HT-29 (cell line): ENCODE results near the gene SERPINA12. TPM values are rescaled to one million over a fixed set of nuclear protein-coding genes. Genes with fewer than 3 reads are reported as not detected.

ENCODE experiments used
- DNase-seq: peaks from one replicate; pipeline ENCODE4 v3.0.0-alpha.2; 2015; ENCODE audit warnings: low spot score
- total RNA-seq: library from RNA; depleted of rRNA; stranded (reverse); fragments of >200 nt; shearing (Covaris generic); gene quantifications from 2 replicates; pipeline ENCODE4 v1.2.3, GENCODE V29; 2014

The SERPINA12 gene
- total RNA-seq, 1 experiment from 2014 or later: not detected

DNA sequence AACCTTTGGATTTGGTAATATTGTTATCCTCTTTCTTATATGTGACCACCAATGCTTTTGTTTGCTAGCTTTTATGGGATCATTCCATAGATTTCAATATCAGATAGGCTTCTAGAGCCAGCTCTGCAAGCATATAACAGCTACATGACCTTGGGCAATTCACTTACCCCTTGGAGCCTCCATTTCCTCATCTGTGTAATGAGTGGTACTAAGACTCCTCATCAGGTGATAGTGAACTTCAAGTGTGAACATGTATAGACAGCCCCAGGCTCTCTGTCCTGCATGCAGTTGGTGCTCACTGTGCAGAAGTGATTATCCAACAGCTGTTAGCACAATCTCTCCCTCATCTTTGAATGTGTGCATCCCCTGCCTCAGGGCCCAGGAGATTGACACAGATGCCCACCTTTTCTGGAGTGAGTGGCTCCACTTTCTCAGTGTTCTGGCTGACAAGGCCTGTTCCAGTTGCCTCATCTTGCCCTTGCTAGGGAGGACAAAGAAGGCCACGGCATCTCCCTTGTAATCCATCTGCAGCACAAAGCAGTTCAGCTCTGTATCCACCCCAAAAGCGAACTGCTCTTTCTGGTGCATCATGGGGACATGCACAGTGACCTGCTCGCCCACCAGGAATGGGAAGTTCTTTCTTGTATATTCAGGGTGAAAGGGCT is 42.4 kb downstream of the SERPINA12 start:
- no peak for DNase-seq

DNA sequence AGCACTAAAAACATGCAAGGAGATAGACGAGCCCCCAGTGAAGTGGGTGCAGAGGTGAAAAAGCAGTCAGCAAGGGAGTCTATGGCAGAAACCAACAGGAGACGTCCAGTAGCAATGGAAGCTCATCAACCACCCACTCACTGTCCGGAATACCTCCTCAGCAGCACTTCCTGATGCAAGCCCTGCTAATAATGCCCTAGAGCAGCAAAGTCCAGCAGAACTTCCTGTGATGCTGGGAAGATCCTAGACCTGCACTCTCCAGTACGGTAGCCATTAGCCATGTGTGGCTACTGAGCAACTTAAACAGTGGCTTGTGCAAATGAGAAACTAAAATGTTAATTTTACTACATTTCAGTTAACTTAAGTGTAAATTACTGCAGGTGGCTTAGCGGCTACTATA is 44.2 kb downstream of the SERPINA12 start:
- no peak for DNase-seq

DNA sequence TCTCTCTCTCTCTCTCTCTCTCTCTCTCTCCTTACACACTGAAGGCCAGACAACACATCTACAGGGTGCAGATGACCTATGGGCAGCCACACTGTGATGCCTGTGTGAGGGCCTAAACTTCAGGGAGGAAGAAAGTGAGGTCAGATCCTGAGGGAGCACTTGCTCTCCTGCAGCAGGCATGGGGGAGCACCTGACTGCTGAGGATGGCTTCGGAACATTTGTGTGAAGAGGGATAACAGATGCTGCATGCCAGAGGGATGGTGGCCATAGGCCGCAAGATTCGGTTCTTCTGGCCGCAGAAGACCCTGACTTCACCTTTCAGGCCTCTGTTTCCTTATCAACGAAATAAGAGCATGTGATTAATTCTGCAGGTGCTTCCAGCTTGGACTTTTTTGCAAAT is 45.0 kb downstream of the SERPINA12 start:
- no peak for DNase-seq

DNA sequence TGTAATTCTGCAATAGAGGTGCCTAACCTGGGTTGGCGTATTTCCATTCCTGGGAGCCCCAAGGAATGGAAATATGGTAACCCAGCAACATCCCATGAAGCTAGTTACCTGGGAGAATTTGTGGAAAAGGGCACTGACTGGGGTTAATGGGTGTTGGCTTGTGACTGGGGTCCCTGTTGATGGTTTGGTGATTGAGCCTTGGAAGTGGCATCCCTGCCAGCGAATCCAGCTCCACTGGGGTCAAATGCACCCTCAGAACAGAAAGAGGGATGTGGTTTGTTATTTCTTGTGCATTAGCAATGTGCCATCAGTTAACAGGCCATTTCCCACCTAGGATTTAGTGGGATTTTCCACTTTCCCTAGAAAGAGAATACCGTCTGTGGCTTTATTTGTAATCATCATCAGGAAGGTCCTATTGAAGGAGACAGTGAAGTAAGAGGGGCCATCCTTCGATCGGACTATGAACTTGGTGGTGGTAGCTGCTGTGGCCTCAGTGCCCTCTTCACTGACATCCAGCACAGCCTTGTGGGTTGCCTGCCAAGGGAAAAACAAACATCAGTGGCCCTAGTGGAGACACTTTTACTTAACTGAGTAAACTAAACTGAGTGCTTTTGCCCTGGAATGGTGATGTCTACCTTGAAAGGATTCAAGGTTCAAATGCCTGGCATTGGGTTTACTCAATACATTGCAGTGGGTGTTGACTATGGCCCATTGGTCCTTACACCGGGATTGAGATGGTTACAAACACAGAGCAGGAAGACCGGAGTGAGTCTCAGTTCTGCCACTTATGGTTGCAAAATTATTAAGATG is 46.3 kb downstream of the SERPINA12 start:
- DNase-seq: no peak

DNA sequence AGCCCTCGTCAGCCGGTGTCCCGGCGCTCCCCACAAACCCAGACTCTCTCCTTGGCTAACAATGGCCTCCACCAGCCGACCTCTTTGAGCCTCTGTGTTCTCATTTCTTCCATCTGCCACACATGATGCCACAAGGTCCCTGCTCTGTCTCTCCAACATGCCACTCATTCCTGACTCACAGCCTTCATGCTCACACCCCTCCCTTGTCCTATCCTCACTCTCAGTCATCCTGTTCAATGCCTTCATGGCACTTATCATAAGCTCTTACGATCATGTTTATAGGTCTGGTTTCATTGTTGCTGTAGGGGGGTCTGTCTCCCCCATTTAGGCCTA is 47.1 kb downstream of the SERPINA12 start:
- no peak for DNase-seq

DNA sequence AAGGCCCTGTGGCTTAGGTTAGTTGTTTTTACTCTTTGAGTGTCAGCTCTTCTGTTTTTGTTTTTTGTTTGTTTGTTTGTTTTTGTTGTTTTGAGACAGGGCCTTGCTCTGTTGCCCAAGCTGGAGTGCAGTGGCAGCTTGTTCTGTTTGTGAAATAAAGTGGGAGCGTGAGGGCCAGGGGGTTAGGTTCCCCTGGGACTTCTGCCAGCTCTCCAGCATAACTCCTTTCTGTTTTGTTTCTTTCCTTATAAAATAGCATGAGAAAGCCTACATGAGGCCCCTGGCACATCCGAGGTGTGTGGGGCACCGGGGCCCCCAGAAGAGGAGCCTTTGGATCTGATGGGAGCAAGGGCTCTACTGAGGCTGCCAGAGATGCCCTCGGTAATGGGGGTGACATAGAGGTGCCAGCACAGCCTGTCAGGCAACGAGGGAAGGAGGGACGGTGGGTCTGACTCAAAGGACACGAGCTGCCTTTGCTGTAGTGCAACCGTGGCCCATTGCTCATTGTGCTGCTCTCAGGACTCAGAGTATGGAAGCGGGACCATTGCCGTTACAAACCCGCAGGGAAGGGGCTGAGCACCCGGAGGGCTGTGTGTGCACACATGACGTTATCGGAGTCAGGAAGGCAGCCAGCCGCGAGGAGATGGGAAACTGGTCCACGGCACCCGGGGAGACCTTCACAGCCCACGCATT is 47.6 kb downstream of the SERPINA12 start:
- no peak for DNase-seq

DNA sequence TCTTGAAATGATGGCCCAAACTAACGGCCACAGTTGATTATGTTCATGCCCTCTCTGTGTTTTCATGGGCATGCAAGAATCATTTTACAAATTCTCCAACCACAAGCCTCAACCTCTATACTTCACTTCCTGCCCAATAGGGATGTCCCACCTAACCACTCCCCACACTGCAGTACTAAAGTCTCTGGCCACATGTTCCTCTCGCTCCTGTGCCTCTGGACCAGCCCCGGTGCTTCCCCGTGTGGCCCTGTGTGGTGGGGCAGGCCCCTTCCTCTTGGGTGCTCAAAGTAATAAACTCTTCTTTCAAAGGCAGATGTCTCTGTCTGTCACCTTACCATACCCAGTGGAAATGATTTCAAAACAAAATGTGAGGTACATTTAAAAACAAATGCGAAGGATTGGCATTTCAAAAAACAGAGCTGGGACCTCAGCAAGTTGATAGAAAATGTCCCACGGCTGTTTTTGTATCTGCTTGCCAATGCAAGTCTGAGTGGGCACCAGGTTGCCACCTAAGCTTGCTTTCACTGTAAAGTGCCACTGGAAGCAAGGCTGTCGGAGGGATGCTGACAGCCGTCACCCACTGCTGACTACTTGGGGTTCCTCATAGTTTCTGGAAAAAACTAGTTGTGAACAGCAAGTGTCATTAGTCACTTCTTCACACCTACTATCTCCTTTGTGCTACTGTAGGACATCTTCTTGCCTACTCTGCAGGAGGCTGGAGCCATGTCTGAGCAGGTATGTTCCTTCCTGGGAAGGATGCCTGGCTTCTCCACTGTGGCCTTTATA is 48.4 kb downstream of the SERPINA12 start:
- DNase-seq: no peak

DNA sequence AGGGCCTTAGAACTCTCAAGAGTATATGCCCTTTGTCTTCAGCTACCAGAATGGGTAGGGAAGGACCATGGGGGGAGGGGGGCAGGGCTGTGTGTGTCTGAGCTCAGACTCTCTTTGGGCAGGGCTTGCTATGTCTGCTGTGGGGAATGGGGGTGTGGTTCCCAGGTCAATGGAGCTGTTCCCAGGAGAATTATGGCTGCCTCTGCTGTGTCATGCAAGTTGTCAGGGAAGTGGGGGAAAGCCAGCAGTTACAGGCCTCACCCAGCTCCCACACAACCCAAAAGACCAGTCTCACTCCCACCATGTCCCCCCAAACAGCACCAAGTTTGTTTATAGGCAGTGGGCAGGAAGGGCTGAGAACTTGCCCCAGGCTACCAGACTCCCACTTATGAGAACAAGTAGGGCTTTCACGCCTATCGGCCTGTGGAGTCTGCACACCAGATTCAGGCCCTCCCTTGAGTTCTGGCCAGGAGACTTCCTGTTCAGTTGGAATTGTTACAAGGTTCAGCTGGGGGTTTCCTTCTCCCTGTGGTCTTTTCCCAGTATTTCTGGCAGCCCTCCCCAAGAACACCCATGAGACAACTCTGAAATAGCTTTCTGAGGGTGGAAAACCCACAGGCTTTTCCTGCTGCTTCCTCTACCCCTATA is 50.6 kb downstream of the SERPINA12 start:
- no peak for DNase-seq

DNA sequence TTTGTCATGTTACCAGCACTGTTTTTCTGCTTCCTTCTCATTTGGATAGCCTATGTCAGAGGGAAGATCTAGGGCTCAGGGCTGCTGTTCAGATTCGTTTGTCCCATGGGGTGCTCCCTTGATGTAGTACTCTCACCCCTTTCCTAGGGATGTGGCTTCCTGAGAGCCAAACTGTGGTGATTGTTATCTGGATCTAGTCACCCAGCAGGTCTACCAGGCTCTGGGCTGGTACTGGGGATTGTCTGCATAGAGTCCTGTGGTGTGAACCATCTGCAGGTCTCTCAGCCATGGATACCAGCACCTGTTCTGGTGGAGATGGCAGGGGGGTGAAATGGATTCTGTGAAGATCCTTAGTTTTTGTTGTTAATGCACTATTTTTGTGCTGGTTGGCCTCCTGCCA is 51.2 kb downstream of the SERPINA12 start:
- DNase-seq: no peak

DNA sequence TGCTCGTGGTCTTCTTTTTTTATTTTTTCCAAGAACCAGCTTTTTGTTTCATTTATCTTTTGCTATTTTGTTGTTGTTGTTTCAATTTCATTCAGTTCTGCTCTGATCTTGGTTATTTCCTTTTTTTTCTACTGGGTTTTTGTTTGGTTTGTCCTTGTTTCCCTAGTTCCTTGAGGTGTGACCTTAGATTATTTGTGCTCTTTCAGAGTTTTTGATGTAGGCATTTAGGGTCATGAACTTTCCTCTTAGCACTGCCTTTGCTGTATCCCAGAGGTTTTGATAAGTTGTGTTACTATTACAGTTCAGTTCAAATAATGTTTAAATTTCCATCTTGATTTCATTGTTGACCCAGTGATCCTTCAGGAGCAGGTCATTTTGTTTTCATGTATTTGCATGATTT is 53.3 kb downstream of the SERPINA12 start:
- no peak for DNase-seq

DNA sequence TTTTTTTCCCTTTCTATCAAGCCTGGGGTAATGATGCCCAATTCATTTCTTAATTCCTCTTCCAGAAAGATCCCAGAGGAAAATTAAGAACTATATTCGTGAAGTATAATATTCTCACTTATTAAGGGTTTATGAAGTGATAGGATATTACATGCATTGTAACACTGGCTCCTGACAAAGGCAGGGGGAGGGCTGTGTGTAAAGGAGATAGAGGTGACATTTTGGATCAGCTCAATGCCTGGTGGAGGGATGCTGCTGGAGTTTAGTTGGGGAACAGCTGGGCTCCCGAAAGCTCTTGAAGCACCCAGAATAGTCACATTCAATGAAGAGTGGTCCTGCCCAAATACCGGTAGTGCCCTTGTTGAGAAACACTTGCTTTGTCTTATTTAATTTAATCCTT is 57.4 kb downstream of the SERPINA12 start:
- DNase-seq: no peak

DNA sequence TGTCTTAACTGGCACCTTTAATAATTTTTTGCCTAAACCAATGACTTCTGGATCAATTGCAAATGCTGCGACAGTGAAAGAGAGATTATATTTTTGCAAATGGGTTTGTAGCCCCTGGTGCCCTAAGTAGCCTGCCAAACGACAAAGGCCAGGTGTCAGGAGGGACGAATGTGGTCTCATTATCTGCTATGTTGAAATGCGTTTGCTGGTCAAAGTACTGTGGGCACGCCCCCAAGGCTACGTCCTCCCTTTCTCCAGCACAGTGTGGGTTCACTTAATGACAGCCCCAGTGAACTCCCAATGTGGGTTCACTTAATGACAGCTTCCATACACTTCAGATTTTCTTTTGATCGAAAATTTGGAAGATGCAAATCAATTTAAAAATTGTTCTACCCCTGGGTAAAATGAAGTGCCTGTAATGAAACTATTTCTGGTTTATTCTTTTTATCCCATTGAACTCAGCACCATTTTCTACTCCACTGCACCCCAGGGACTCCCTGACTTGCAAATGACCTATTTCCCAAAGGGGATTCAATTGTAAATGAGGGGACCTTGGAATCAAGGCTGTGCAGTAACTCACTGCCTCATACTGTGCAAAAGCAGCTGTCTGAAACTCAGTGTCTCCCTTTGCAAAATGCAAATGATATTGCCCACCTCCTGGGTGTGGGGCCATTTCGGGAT is 58.0 kb downstream of the SERPINA12 start:
- DNase-seq: no peak

DNA sequence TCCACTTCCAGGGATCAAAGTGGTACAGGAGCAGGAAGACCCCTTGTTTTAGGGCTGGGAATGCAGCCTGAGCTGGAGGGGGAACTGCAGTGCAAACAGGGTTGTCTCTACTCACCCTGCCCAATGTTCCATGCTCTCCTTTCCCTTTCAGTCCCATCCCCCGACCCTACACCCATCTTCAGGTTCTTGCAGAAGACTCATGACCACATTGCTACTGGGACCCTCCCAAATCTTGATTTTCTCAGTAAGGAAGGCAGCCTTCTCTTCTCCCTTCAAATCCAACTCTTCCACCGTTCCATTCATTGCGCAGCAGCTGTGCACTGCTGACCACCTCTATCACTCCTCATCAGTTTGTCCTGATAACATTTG is 58.6 kb downstream of the SERPINA12 start:
- DNase-seq: no peak

DNA sequence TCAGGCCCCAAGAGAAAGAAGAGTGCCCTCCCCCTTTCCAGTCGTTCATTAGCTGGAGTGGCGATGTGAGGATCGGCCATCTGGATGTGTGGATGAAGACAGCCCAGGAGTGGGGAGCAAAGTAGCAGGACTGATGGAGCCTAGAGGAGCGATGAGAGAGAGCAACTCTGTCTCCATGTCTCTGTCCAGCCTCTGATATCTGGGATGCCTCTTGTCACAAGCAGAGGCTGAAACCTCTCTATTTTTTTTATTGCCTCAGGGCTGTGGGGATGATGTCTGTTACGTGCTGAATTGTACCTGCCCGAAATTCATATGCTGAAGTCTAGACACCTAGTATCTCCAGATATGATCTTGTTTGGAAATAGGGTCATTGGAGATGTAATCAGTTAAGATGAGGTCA is 59.3 kb downstream of the SERPINA12 start:
- DNase-seq: no peak

DNA sequence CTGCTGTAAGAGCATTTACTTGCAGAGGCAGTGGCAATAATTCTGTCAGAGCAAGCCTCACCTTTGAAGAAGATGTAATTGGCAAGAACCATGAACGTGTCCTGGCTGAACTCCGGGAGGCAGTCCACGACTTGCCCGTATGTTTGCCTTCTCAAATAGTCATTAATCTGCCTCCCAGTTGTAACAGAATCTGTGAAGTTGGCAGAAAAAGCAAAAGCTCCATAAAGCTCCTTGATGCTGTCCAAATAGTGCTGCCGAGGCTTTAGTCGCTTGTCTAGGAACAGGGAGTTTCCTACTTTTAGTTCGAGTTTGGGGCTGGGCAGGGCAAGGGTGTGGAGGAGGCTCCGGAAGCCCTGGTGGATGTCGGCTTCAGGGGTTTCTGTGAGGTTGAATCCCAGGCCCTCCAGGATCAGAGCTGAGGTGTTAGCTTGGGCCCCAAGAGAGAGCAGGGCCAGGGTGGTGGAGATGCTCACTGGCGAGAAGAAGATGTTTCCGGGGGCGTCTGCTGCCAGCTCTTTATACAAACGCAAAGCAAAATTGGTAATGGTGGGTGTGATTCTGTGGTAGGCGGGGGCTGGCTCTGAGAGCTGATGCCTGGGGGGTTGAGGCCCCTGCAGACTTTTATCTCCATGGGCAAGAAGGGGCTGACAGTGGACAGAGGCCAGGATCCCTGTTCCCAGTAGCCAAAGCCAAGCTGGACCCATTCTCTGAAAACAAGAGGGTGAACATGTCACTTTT is 61.0 kb downstream of the SERPINA12 start:
- DNase-seq: no peak

DNA sequence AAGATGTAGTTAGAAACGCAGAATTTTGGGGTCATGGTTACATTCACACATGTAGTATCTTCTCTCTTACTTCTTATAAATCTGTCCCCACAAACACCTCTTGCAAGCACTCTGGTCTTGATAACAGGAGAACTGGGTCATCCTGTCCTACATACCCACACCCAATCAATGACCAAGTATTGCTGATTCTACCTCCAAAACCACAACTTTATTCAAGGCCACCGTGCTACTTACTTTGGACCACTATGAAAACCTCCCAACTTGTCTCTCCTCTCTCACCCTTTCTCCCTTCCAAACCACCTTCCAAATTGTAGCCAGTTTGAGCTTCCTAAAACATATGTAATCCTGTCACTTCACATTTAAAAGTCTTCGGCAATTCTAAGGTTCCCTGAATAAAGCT is 62.1 kb downstream of the SERPINA12 start:
- no peak for DNase-seq

DNA sequence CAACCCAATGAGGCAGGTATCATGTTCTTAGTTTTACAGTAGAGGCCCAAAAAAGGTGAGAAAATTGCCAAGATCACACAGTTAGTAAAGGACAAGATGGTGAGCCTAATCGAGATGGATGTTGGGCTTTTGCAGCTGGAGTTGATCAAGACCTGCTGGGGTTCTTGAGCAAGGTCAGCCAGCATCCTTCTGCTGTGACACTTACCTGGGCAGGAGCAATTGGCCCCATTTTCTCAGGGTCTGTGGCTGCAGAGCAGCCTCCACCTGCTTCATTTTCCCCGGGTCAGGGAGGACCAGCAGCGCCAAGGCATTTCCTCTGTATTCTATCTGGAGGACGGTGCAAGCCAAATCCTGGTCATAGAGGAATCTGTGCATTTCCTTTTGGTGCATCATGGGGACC is 63.1 kb downstream of the SERPINA12 start:
- DNase-seq: no peak

DNA sequence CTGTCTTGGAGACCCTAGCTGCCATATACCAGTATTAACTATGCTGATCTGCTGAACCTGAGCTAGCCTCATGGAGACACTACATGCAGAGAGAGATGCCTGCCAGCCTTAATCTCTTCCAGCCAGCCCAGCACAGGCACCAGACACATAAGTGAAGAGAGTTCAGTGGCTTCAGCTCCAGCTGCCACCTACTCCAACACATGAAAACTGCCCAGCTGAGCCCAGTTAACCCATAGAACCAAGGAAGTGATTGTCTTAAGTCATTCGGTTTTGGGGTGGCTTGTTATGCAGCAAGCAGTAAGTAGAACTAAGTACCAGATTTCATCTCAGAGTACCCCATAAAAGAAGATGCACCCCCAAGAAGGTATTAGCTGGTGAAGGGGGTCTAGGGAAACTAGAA is 64.3 kb downstream of the SERPINA12 start:
- no peak for DNase-seq

DNA sequence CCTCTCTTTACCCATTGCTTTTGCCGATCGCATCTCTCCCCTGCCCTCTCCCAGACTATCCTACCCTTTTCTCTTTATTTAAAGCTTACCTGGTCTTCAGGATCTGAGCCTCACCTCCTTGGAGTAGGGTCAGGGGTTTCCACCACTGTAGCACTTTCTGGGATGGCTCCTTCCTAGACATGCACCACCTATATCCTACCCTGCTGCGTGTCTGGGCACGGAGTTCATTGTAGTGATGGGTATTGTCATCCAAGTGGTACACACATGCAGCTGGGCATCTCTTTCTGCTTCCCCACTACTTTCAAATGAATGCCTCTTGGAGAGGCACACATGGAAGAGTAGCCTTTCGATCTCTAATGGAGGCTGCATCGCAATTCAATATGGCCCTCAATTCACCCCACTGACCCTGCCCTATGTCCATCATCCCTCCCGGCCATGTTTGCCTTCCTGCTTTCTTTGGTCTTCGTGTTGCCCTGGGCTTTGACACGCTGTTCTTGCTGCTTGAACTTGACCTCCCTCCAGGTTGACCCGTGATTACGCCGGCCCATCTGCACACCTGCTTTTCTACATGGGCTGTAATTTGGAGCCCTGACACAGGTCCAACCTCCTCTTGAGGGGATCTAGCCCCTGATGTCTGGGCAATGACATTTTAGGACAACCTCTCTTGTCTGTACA is 67.6 kb downstream of the SERPINA12 start:
- no peak for DNase-seq

DNA sequence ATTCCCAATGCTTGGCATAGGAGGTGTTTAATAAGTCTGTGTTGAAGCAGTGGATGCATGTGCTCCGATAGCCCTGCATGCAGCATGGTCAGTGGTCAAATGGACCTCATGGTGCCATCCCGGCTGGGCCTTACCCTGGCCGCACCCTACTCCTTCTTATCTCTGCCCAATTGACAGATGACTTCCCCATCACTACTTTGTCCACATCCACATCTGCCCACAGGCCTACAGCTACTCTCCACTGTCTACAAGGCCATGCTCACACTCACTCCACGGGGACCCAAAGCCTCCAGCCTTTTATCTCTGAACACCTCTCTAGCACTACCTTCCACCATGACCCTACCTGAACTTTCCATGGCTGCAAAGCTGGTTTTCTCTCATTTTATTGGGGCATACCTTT is 68.1 kb downstream of the SERPINA12 start:
- no peak for DNase-seq
